Activated CD8-positive, alpha-beta T cell treated with anti-CD3 and anti-CD28 coated beads for 36 hours (primary cell): Measurements from ENCODE around the gene DAB1. TPM values are rescaled to one million over a fixed set of nuclear protein-coding genes. Genes with fewer than 3 reads are reported as not detected.

Experiments
- ATAC-seq: fragments of 200-7000 bp; cut with Tn5 transposase; one replicate; pipeline ENCODE4 v1.10.0; 2021; ENCODE audit warnings: mild to moderate bottlenecking, moderate library complexity
- CTCF ChIA-PET: fragments of 350-600 bp; sonication (Branson Sonifier 250); formaldehyde crosslinking; loops from one replicate; lab custom pipeline; 2021; ENCODE audit warnings: antibody characterized with exemption; lab: Charles Lee
- POLR2A ChIA-PET: fragments of 350-600 bp; sonication (Branson Sonifier 250); formaldehyde crosslinking; loops from one replicate; lab custom pipeline; 2021; ENCODE audit warnings: antibody characterized with exemption; lab: Charles Lee
- DNase-seq: peaks from one replicate; pipeline ENCODE4 v3.0.0-alpha.2; 2020
- H3K27ac Mint-ChIP-seq: one replicate; pipeline ENCODE4 v1.8.0; 2021; ENCODE audit warnings: mild to moderate bottlenecking, mixed read lengths
- H3K27me3 Mint-ChIP-seq: one replicate; pipeline ENCODE4 v1.8.0; 2021; ENCODE audit warnings: mixed read lengths
- H3K36me3 Mint-ChIP-seq: one replicate; pipeline ENCODE4 v1.8.0; 2021; ENCODE audit warnings: low read depth, mixed read lengths
- H3K4me1 Mint-ChIP-seq: one replicate; pipeline ENCODE4 v1.8.0; 2021; ENCODE audit warnings: low read depth, mixed read lengths
- H3K4me3 Mint-ChIP-seq: one replicate; pipeline ENCODE4 v1.8.0; 2021; ENCODE audit warnings: mild to moderate bottlenecking, moderate library complexity, mixed read lengths
- H3K9me3 Mint-ChIP-seq: one replicate; pipeline ENCODE4 v1.8.0; 2021; ENCODE audit warnings: mixed read lengths
- CTCF ChIP-seq: fragments of 200-600 bp; IDR thresholded peaks from one replicate; pipeline ENCODE4 v1.8.0; 2022; ENCODE audit warnings: antibody characterized with exemption, mild to moderate bottlenecking
- intact Hi-C: fragments of 100-400 bp; cut with micrococcal nuclease; formaldehyde crosslinking; loops from one replicate; pipeline ENCODE4 v1.10.0; 2022
- total RNA-seq, 2 experiments: library from RNA; stranded (reverse); gene quantifications; one replicate each; pipeline ENCODE4 v1.2.3, GENCODE V29; 2021

DAB1 gene
- total RNA-seq, 2 experiments from 2014 or later, result not detected

- ChIA-PET CTCF (no interaction called here), POLR2A (no interaction called here)
- TF ChIP-seq CTCF, result no peak
- Mint-ChIP-seq H3K9me3 (peaks cover 3% of the 10 kb centered on the region), H3K36me3 (no peaks in the 10 kb centered on the region), H3K27me3 (peaks cover 8% of the 10 kb centered on the region), H3K4me1 (no peaks in the 10 kb centered on the region), H3K27ac (no peak within 1 kb of the TSS), H3K4me3 (no peak within 1 kb of the TSS)
- intact Hi-C loops, result no loop called here
- ATAC-seq (no peak), DNase-seq (no peak)
Measured at GRCh38 chr1:56965916-56966697, 457.8 kb downstream of the DAB1 start, which contains the start of gene C8B. TSS of gene C8B (minus strand) at chr1:56966015. CDS start at chr1:56965948, 67 bp downstream.

- CTCF ChIA-PET, result no interaction called here
- intact Hi-C loops, result no loop called here
Measured at GRCh38 chr1:56965191-56965590, 458.7 kb downstream of the DAB1 start.

GRCh38 chr1:56964349-56965017, 459.4 kb downstream of the DAB1 start:
- peaks cover 3% of the 10 kb centered on the region for H3K9me3 Mint-ChIP-seq
- no peak for TF ChIP-seq CTCF
- intact Hi-C loops, result no loop called here
- no peak overlapping the region for H3K27ac Mint-ChIP-seq
- POLR2A ChIA-PET, result no interaction called here
- no peak for ATAC-seq
- H3K4me1 Mint-ChIP-seq, result no peaks in the 10 kb centered on the region
- H3K36me3 Mint-ChIP-seq, result no peaks in the 10 kb centered on the region
- no peak for DNase-seq
- CTCF ChIA-PET, result no interaction called here
- no peak overlapping the region for H3K4me3 Mint-ChIP-seq
- peaks cover 5% of the 10 kb centered on the region for H3K27me3 Mint-ChIP-seq

More at GRCh38 chr1:56965191-56965590, 458.7 kb downstream of the DAB1 start:
- H3K27ac Mint-ChIP-seq, result no peak overlapping the region
- no peaks in the 10 kb centered on the region for H3K36me3 Mint-ChIP-seq
- POLR2A ChIA-PET, result no interaction called here
- DNase-seq (no peak), ATAC-seq (no peak)
- H3K9me3 Mint-ChIP-seq, result peaks cover 3% of the 10 kb centered on the region
- H3K27me3 Mint-ChIP-seq, result peaks cover 5% of the 10 kb centered on the region
- TF ChIP-seq CTCF, result no peak
- no peaks in the 10 kb centered on the region for H3K4me1 Mint-ChIP-seq
- no peak overlapping the region for H3K4me3 Mint-ChIP-seq

- intact Hi-C loops, result no loop called here
- H3K4me1 Mint-ChIP-seq, result no peaks in the 10 kb centered on the region
- H3K27ac Mint-ChIP-seq, result no peak overlapping the region
- peaks cover 4% of the 10 kb centered on the region for H3K27me3 Mint-ChIP-seq
- no peak for TF ChIP-seq CTCF
- H3K9me3 Mint-ChIP-seq, result peaks cover 2% of the 10 kb centered on the region
- no peaks in the 10 kb centered on the region for H3K36me3 Mint-ChIP-seq
- ChIA-PET CTCF (no interaction called here), POLR2A (no interaction called here)
- H3K4me3 Mint-ChIP-seq, result no peak overlapping the region
- no peak for DNase-seq
- ATAC-seq, result no peak
Measured at GRCh38 chr1:56963667-56964066, 460.2 kb downstream of the DAB1 start.

- intact Hi-C loops, result no loop called here
- DNase-seq, result no peak
- no peak for TF ChIP-seq CTCF
- H3K36me3 Mint-ChIP-seq, result no peaks in the 10 kb centered on the region
- H3K4me3 Mint-ChIP-seq, result no peak overlapping the region
- H3K9me3 Mint-ChIP-seq, result no peaks in the 10 kb centered on the region
- H3K27ac Mint-ChIP-seq, result no peak overlapping the region
- ChIA-PET POLR2A (no interaction called here), CTCF (no interaction called here)
- H3K27me3 Mint-ChIP-seq, result peaks cover 9% of the 10 kb centered on the region
- no peak for ATAC-seq
- H3K4me1 Mint-ChIP-seq, result no peaks in the 10 kb centered on the region
Measured at GRCh38 chr1:56961426-56961825, 462.4 kb downstream of the DAB1 start.
